NOMO-1 treated with dmso at 0.1 percent for 144 hours (cell line): ENCODE results near the gene TMEM212.
"Not testable (repeated sequence)": the region's sequence is repeated elsewhere in the genome, so short reads cannot be mapped to it uniquely, and the experiment has no call there.

ENCODE experiments used
- DNase-seq: peaks from one replicate; lab custom pipeline; 2025; ENCODE audit not compliant: unreplicated experiment; lab: John Stamatoyannopoulos, UW

Gene TMEM212

GRCh38 chr3:171851660-171852058 is 8.5 kb downstream of the TMEM212 start:
- DNase-seq: no peak

- DNase-seq: no peak
These were observed 11.6 kb downstream of the TMEM212 start for GRCh38 chr3:171854649-171855305.

GRCh38 chr3:171858770-171859169 is 15.6 kb downstream of the TMEM212 start:
- not testable (repeated sequence) for DNase-seq

- no peak for DNase-seq
These were observed 17.8 kb downstream of the TMEM212 start for GRCh38 chr3:171860830-171861535.

- no peak for DNase-seq
These were observed 19.2 kb downstream of the TMEM212 start for GRCh38 chr3:171862392-171862791.

- no peak for DNase-seq
These were observed 19.9 kb downstream of the TMEM212 start for GRCh38 chr3:171862993-171863521.

GRCh38 chr3:171863920-171864319 is 20.8 kb downstream of the TMEM212 start:
- DNase-seq: no peak

- no peak for DNase-seq
These were observed 22.2 kb downstream of the TMEM212 start for GRCh38 chr3:171865191-171865865.

GRCh38 chr3:171867981-171868380 is 24.8 kb downstream of the TMEM212 start:
- peak; percentile 57 for DNase-seq

GRCh38 chr3:171871392-171872274 is 28.5 kb downstream of the TMEM212 start:
- no peak for DNase-seq

- no peak for DNase-seq
These were observed 30.4 kb downstream of the TMEM212 start for GRCh38 chr3:171873580-171873979.

GRCh38 chr3:171874251-171874681 is 31.1 kb downstream of the TMEM212 start:
- no peak for DNase-seq

GRCh38 chr3:171874879-171875278 is 31.7 kb downstream of the TMEM212 start:
- no peak for DNase-seq

- no peak for DNase-seq
These were observed 32.8 kb downstream of the TMEM212 start for GRCh38 chr3:171875923-171876412.

GRCh38 chr3:171876680-171877147 is 33.6 kb downstream of the TMEM212 start:
- DNase-seq: no peak

GRCh38 chr3:171878461-171879225 is 35.5 kb downstream of the TMEM212 start:
- DNase-seq: no peak

- no peak for DNase-seq
These were observed 36.3 kb downstream of the TMEM212 start for GRCh38 chr3:171879472-171879871.

GRCh38 chr3:171880101-171880870 is 37.1 kb downstream of the TMEM212 start:
- no peak for DNase-seq

GRCh38 chr3:171881251-171881650 is 38.1 kb downstream of the TMEM212 start:
- DNase-seq: no peak
